Pancreas (tissue), 10 donors: Measurements from ENCODE around the gene SEMA5A. TPM values are rescaled to one million over a fixed set of nuclear protein-coding genes. Genes with fewer than 3 reads are reported as not detected.

Experiments used
- ATAC-seq, 4 donors: fragments of 200-7000 bp; cut with Tn5 transposase; one replicate each; pipeline versions ENCODE4 v1.8.0 to v1.9.1; 2020; ENCODE audit warnings: mild to moderate bottlenecking in 4 of 4, moderate library complexity in 4 of 4
- DNase-seq, 6 donors: peaks; one replicate each; pipeline ENCODE4 v3.0.0-alpha.2; 2020
- FAIRE-seq: peaks from 2 replicates; lab custom pipeline; 2012; peaks lifted over from hg19 to GRCh38; lab: Jason Lieb, UNC
- H3K27ac ChIP-seq, 4 donors: fragments of 200-600 bp; sonication (generic); 1 replicate in 3 of 4; 2 replicates in 1 of 4; pipeline versions ENCODE4 v1.5.0 to v1.8.0; 2020
- H3K27me3 ChIP-seq, 4 donors: fragments of 200-600 bp; one replicate each; pipeline ENCODE4 v1.8.0; 2021
- H3K36me3 ChIP-seq, 3 donors: fragments of 200-600 bp; sonication (generic) in 1 of 3; one replicate each; pipeline versions ENCODE4 v1.5.0 to v1.8.0; 2020 to 2021
- H3K4me1 ChIP-seq, 3 donors: fragments of 200-600 bp; one replicate each; pipeline ENCODE4 v1.8.0; 2021
- H3K4me3 ChIP-seq, 4 donors: fragments of 200-600 bp; sonication (generic) in 2 of 4; one replicate each; pipeline versions ENCODE4 v1.5.0 to v1.8.0; 2020 to 2021
- H3K9me3 ChIP-seq, 4 donors: fragments of 200-600 bp; one replicate each; pipeline ENCODE4 v1.8.0; 2021
- CTCF ChIP-seq, 4 donors: fragments of 200-600 bp; sonication (generic) in 3 of 4; IDR thresholded peaks; one replicate each; pipeline versions ENCODE4 v1.5.0 to v1.8.0; 2021; ENCODE audit warnings: antibody characterized with exemption in 4 of 4
- WGBS, 2 donors: extraction: QIAGEN DNeasy Blood & Tissue Kit; methylation state at CpG; one replicate each; pipeline ENCODE4 v1.1.7; 2013; 5-methylcytosine and 5-hydroxymethylcytosine counted together
- intact Hi-C, 3 donors: fragments of 100-400 bp; cut with DNase I; formaldehyde crosslinking; loops; one replicate each; pipeline versions ENCODE4 v1.11.1 to v1.14.2; 2022
- polyA plus RNA-seq, 2 donors: library from polyadenylated mRNA; stranded (reverse); fragments of 200-250 nt; gene quantifications; one replicate each; pipeline ENCODE4 v1.2.3, GENCODE V29; 2013
- total RNA-seq, 6 donors: library from RNA; stranded (reverse); fragmentation: NEBNext Ultra II Directional in 4 of 6; extraction: Animal tissue kit (Norgen Biotek cat#: 25700) in 4 of 6; gene quantifications; one replicate each; pipeline versions ENCODE4 v1.2.1 to v1.2.4, GENCODE V29; 2021 to 2023
- donor health status: healthy with polysubstance abuse.
- donor health status: DM: no; HTN: no; CAD: no; lungs with moderate emphysema.
- donor health status: DM: no; HTN: no; CAD: no.
- donor health status: control.
- donor health status: control.
- donor health status: Bipolar disorder and iron deficiency.
- donor health status: DM: yes; HTN: yes; CAD: no.
- donor health status: DM: no; HTN: no; CAD: no.
- donor health status: DM: no; HTN: no; CAD: no.
- donor health status: DM: yes; HTN: yes; CAD: no.

Gene SEMA5A
- total and polyA plus RNA-seq, 8 donors: 0.91 to 14.0 (median 6.4) TPM

GRCh38 chr5:9226016-9226536, 319.8 kb downstream of the SEMA5A start:
- WGBS, 2 donors: 86 to 88% methylated on average over 2 of the region's 2 CpGs
- TF ChIP-seq CTCF (IDR thresholded peaks at IDR 0.05): no peak
- H3K4me3 ChIP-seq: no peak overlapping the region
- no peaks in the 10 kb centered on the region for H3K36me3 ChIP-seq
- FAIRE-seq (no peak), ATAC-seq (no peak), DNase-seq (no peak)
- intact Hi-C loops: no loop called here
- no peaks in the 10 kb centered on the region for H3K4me1 ChIP-seq
- no peaks in the 10 kb centered on the region for H3K27me3 ChIP-seq
- H3K9me3 ChIP-seq: no peaks in the 10 kb centered on the region
- no peak overlapping the region for H3K27ac ChIP-seq

- DNase-seq: no peak
- WGBS, 2 donors: 90 to 94% methylated on average over 7 of the region's 7 CpGs
- ATAC-seq: no peak
- Histone ChIP-seq H3K4me3 (no peak overlapping the region), H3K4me1 (no peaks in the 10 kb centered on the region), H3K27ac (no peak overlapping the region), H3K36me3 (no peaks in the 10 kb centered on the region), H3K9me3 (no peaks in the 10 kb centered on the region), H3K27me3 (no peaks in the 10 kb centered on the region)
- no peak for FAIRE-seq
- intact Hi-C loops: no loop called here
- TF ChIP-seq CTCF (IDR thresholded peaks at IDR 0.05): no peak
Observed at GRCh38 chr5:9222054-9222976, 323.6 kb downstream of the SEMA5A start.

GRCh38 chr5:9218358-9218757, 327.5 kb downstream of the SEMA5A start:
- Histone ChIP-seq H3K27ac (no peak overlapping the region), H3K4me3 (no peak overlapping the region), H3K4me1 (no peaks in the 10 kb centered on the region), H3K36me3 (no peaks in the 10 kb centered on the region), H3K27me3 (no peaks in the 10 kb centered on the region), H3K9me3 (no peaks in the 10 kb centered on the region)
- FAIRE-seq (no peak), ATAC-seq (no peak), DNase-seq (no peak)
- TF ChIP-seq CTCF (IDR thresholded peaks at IDR 0.05): no peak
- intact Hi-C loops: no loop called here
- WGBS, 2 donors: 81 to 95% methylated on average over 4 of the region's 4 CpGs

- no peak for DNase-seq
- Histone ChIP-seq H3K27ac (no peak overlapping the region), H3K9me3 (no peaks in the 10 kb centered on the region), H3K36me3 (no peaks in the 10 kb centered on the region), H3K4me1 (no peaks in the 10 kb centered on the region), H3K4me3 (no peak overlapping the region), H3K27me3 (no peaks in the 10 kb centered on the region)
- ATAC-seq: no peak
- no peak for TF ChIP-seq CTCF (IDR thresholded peaks at IDR 0.05)
- FAIRE-seq: no peak
- intact Hi-C loops: no loop called here
- WGBS, 2 donors: 54 to 100% methylated on average over 1 of the region's 1 CpG
Observed at GRCh38 chr5:9212605-9213004, 333.3 kb downstream of the SEMA5A start.
